IPS DF 4.7 (cell line): ENCODE results near the gene HERPUD1.

Source experiments
- DNase-seq: peaks from one replicate; pipeline ENCODE4 v3.0.0-alpha.2; 2013; ENCODE audit warnings: low spot score; ENCODE audit errors: extremely low read depth

HERPUD1 gene

DNA sequence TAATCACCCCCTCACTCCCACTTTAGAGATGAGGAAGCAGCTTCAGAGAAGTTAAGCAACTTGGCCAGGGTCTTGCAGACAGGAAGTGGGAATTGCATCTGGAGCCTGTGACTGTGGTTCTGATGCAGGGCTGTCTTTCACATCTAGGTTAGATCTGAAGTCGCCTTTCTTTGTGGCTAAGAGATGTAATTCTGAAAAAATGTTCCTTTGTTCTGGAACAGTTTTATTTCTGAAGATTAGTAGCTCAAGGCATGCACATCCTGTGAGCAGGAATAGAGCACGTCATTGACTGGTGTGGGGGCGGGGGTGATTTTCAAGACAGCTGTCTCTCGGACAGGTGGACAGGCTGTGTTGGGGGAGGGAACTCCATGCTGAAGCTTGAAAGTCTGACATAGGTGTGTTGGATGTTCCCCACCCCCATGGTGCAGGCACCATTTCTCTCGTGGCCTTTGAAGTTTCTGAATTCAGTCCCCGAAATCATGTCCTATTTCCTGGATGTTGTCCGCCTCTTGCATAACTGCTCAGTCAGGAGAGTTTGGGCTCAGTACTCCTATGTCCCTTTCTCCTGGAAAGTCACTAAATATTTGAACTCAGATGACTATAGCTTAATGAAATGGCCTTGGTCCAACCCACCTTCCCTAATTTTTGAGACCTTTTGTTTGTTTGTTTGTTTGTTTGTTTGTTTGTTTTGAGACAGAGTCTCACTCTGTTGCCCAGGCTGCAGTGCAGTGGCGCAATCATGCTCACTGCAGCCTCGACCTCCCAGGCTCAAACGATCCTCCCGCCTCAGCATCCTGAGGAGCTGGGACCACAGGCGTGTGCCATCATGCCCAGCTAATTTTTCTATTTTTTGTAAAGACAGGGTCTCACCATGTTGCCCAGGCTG lies 21.0 kb upstream of the HERPUD1 start:
- DNase-seq: no peak

DNA sequence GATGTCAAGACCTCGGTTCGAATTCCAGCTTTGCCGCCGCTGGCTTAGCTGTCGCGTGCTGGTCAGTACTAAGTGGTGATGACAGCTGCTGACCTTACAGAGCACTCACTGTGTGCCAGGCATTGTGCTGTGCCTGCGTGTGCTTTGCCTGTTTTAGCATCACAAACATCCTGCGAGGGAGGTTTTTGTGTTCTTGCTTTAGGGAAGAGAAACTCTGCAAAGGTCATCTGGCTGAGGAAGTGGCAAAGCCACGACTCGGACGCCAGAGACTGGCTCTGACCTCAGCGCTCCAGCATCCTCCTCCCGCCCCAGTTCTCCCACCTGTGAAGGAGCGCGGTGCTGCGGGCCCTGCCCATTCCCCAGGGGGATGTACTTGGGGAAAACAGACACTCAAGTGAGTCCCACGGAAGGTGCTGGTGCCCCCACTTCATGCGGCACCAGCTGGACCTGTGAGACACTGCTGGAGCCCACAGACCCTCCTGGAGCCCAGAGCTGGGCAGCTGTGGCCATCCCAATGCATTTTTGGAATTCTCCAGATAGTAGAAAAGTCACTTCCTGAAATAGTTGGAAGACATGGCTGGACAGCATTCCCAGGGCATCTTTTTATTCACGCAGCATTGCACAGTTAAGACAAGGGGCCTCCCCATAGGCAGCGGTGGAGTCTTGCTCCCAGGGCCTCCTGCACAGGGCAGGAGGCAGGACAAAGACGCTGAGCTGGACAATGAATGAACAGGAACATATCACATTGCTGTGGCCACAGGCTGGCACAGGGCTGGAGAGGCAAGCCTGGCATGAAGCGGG lies 20.0 kb upstream of the HERPUD1 start:
- no peak for DNase-seq

DNA sequence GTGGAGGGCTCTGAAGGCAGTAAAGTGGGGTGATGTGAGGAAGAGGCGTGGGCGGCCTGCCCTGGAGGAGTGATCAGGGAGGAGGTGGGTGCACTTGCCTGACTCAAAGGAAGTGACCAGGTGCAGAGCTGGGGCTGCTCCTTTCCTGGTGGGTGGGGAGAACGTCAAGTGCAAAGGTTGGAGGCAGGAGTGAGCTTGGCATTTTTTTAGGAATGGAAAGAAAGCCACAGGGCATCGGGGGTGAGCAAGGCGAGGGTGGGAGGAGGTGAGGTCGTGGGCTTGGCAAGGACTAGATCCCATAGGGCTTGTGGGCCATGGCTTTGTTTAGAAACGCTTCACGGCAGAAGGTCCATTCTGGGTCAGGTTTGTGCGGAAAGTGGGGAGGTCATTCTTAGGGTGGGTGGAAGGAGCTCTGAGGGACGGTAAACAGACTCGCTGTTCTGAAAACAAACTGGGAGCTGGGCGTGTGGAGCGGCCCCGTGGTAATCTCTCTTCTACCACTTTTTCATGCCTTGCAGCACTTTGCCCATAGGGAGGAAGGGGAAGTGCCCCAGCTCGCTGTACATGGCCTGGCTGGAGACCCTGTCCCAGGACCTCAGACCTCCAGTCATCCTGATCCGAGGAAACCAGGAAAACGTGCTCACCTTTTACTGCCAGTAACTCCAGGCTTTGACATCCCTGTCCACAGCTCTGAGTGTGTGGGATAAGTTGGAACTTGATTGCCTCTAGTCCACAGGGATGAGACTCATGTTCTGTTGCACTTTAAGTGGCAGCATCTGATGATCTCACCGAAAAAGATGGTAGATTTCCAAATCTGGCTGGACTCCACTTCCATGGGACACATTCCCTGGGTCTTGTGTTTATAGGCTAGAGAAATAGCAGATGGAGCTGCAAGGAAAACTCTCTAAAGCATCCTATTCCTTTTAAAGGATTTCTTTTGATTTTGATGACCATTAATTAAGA lies 18.9 kb upstream of the HERPUD1 start:
- no peak for DNase-seq

DNA sequence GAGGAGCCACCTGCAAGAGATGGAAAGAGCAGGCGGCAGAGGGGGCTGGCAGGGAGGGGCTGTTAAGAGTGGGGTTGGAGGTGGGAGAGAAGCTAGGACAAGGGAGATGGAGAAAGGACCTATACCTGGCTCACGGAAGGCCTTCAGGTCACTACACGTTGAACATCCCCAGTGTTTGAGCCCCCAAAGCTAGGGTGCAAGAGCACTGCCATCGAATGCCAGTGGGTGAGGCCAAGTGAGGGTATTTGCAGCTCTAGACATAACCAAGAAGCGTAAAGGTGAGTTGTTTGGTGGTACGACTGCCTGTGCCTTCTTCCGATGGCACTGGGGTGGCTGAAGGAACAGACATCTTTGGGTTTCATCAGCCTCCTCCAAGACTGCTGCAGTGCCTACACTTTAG lies 17.0 kb upstream of the HERPUD1 start:
- DNase-seq: no peak

DNA sequence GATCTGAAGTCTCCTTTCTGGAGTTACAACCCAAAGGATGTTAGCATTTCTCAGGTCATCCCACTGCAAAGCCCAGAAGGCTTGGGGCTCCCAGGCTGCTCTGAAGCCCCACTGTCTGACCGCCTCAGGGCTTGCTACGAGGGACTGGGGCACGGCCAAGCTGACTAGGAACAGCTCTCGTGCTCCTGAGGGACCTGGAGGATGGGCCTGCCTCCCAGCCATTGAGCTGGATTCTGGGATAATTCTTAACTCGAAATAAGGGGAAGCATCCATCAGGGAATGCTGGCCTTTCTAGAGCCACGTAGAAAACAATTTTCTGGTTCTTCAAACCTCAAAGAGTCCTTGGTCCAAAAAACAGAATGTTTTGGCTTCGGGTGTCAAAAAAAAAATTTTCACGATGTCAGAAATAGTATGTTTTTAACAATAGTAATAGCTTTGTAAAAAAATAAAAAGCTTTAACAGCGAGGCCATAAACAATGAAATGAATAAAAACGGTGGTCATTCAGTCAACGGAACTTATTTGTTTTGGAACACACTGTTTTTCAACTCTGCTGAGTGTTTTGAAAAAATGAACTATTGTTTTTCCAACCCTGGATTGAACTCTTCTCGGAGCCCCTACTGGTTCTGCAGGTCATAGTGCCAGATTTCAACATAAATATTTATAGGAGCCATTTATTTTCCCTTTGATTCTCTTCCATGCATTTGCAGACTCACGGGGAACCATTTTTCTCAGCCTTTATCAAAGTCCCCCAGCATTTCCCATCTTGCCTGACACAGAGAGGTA lies 16.4 kb upstream of the HERPUD1 start:
- DNase-seq: no peak

DNA sequence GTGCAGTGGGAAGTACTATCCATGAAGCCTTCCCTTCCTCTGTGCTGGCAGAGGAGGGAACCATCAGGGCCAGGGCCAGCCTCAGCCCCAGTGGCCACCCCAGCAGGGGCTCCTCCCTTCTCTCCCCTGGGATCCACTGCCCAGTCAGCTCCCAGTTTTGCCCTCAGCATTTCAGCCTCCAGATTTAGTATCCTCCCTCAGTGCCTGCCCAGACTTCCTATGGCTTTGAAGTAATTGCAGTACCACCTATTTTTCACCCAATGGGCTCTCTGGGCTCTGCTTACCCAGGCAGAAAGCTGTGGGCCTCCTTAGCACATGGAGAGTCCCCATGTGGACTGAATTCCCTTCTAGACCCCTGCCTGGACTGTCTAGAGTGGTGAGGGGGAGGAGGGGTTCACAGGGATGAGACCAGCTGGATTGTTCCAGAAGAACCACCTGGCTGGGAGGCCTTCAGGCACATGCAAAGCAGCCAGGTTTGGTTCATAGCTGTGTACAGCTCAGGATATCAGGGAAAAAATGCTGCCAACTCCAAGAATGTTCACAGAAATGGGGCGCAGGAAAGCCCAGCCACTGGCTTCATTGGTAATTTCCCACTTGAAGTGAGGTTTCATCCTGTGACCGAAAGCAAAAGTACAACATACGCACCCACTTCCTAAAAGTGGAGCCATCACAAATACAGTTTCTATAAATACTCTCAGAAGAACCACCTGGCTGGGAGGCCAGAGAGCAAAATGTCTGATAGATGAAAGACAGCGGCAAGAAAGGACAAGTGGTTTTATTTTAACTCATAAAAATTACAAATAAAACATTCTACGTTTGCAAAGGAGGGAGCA lies 15.2 kb upstream of the HERPUD1 start:
- no peak for DNase-seq

DNA sequence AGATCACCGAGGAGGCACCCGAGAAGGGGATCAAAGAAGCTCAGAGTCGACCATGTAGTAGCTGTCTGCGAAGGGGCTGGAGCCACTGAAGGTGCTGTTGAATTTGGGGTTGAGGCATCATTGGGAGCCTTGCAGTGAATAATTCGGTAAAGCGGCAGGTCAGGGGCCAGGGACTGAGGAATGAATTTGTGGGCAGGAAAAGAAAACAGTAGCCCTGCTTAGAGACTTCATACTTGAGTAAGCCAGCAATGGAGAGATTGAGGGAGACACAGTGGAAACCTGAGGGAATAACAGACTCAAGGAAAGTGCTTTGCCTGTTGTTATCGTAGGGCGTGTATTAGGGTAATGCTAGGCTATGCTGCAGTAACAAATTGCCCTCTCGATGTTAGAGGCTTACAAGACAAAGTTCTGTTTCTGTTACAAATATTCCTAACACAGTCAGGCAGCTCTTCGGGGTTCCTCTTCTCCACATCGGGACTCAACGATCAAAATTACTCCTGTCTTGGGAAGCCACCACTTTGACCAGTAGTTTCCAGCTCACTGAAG lies 13.4 kb upstream of the HERPUD1 start:
- no peak for DNase-seq

DNA sequence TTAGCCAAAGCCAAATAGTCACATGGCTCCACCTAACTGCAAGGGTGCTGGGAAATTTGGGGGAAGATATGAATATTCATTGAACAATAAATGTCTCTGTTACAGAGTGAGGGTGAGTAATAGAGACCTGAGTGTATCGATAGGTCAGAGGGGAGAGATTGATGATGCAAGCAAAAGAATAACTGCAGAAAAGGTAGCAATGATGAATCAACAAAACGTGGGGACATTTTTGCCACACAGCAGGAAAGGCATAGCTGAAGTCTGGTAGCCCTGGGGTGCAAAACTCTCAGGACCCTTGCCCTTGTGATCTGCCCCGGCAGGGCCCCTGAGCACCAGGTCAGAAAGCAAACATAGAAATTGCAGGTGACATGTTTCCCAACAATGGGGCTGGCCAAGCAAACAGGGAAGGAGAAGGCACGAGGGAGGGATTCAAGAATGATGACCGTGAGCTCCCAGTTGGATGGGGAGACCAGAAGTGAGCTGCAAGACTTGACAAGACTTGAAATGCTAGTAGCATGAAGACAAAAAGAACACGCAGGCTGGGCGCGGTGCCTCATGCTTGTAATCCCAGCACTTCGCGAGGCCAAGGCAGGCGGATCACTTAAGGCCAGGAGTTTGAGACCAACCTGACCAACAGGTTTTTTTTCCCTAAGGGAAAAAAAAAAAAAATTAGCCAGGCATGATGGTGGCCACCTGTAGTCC lies 12.7 kb upstream of the HERPUD1 start:
- DNase-seq: no peak

DNA sequence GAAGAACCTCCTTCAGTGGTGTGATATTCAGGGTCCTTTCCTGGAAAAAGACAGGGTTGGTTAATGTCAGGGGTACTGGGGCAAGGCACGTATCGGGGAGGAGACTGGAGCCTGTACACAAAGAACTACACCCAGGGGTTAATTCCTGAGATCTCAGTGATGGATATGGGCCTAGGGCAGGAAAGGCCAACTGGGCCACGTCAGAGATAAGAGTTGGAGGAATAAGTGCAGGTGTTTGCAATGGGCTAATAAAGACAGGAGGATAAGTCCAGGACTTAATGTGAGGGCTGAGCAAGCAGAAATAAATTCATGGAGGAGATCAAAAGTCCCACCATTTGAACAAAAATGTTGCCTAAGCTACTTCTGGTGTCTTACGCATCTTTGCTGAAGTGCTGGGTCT lies 10.4 kb upstream of the HERPUD1 start:
- DNase-seq: no peak

DNA sequence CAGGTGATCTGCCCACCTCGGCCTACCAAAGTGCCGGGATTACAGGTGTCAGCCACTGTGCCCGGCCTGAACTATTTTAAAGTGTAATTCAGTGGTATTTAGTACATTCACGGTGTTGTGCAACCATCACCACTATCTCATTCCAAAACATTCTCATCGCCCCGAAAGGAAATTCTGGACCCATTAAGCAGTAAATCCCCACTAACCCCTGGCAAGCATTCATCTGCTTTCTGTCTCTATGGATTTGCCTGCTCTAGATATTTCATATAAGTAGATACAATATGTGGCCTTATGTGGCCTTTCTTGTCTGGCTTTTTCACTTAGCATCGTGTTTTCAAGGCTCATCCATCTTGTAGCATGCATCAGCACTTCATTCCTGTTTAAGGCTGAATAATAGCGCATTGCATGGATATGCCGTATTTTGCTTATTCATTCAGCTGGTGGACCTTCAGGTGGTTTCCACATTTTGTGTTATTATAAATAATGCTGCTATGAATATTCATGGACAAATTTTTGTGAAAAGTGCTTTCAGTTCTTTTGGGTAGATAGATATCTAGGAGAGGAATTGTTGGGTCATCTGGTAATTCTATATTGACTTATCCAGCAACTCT lies 8.4 kb upstream of the HERPUD1 start:
- no peak for DNase-seq

DNA sequence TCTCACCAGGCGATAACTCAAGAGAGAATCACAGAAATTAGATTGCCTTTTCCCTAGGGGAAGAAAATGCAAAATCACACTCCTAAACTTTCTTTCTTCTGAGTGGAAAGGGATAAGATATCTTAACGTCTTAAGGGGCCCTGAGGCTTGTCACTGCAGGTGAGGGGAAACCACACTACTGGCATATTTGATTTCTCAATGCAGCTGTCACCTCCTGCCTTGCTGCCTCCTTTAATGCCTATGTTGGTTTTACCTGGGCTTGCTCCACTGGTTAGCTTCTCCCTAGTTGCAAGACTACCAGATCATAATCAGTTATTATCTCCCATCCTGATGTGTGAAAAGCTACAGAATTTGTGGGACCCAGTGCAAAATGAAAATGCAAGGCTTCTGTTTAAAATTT lies 4.5 kb upstream of the HERPUD1 start:
- DNase-seq: no peak

DNA sequence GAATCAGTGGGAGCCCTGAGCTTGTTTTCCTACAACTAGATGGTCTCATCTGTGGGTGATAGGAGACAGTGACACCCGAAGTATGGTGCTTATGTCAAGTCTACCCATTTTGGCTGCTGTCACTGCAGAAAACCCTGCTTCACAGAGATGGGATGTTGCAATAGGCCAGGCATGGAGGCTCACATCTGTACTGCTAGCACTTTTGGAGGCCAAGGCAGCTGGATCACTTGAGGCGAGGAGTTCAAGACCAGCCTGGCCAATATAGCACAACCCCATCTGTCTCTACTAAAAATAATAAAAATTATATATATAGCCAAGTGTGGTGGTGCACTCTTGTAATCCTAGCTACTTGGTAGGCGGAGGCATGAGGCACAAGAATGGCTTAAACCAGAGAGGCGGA lies 2.3 kb upstream of the HERPUD1 start:
- DNase-seq: no peak

DNA sequence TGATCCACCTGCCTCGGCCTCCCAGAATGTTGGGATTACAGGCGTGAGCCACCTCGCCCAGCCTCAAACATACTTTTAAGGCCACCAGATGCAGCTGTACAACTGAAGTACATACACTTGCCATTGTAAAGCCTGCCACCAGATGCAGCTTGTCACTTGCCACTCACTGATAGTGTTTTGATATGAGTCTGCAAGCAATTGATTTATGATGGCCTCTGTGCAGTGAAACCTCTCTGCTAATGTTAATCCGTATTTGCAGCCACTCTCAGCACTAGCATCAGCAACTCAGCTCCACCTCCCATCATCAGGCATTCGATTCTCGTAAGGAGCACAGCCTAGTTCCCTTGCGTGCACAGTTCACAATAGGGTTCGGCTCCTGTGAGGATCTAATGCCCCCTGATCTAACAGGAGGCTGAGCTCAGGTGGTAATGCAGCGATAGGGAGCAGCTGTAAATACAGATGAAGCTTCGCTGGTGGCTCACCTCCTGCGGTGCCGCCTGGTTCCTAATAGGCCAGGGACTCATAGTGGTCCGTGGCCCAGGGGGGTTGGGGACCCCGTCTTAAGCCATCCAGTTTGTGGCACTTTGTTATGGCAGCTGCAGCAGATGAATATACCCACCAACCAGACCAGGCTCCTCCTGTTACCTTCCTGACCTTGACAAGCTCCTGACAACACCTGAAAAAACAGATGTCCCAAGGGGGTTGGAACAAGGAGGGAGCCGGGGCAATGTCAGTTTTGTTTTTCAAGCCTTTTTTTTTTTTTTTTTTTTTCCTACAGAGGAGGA lies 1.3 kb upstream of the HERPUD1 start:
- DNase-seq: no peak

DNA sequence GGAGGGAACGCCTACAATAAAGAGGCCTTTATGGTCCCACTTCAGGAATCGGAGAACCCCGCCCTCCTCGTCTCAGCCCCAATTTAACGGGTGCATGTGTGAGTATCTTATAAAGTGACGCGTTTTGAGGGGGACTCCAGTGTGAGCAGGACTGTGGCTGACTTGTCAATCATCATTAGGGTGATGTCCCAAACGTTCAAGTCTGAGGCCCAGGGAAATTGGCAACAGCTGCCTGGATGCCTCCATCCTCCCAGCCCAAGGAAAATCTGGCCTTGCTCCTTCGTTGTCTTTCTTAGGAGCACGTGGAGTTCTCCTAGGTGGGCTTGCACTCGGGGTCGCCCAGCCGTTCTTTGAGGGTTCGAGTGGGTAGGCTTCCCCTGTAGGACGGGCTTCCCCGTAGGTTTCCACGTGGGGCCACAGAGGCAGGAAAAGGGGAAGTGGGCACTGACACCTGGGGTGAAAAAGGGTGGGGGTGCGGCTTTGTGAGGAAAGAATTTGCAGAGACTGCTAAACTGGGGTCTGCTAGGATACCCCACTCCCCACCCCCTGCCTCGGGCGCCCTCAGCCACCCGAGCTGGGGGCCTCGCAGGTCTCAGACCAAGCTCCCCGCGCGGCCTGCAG lies 561 bp upstream of the HERPUD1 start:
- no peak for DNase-seq

DNA sequence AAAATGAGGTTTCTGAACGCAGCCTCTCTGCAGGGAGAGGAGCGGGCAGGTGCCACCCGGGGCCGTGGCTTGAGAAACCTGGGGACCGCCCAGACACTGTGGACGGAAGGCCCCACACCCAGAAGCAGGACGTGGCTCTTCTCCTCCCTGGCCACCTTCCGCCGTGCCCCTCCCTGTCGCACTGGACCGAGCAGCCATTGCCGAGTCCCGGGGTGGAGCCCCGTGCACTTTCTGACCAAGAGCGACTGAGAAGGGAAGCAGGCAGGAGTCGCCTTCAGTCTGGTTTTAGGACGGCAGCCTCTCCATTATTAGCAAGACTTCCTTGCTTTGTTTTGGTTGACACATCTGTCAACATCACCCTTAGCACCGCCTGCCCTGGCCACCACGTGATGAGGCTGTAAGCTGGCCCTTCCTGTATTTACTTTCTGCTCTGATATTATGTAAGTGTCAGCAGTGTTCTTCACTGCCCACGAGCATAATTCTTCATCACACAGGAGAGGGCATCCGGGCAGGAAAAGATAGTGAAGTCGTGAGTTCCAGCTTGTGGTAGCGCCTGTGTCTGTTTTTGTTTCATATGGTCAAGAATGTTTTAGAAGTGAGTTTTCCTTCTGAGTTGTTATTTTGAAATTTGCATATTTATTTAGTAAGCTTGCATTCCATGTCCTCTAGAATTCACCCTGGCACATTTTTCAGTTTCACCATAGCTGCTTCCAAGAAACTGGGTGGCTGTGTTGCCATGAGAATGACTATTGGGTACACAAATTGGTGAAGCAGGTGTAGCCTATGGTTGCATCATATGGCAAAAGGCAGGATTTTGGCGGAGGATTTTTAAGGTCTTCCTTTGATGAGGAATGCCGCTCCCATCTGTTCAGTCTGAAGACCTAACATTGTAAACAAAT lies 1.0 kb downstream of the HERPUD1 start:
- DNase-seq: no peak
